Smooth muscle cell (in vitro differentiated cells): ENCODE results near the gene SCUBE1. TPM values are rescaled to one million over a fixed set of nuclear protein-coding genes. Genes with fewer than 3 reads are reported as not detected.
A peak's percentile ranks its signal among the peaks of the same experiment; 100 is the strongest.

Experiments
- DNase-seq: peaks from one replicate; lab custom pipeline; 2025; ENCODE audit not compliant: unreplicated experiment; lab: John Stamatoyannopoulos, UW
- H2AFZ ChIP-seq: fragments of 200-600 bp; sonication (generic); 2 replicates; pipeline ENCODE4 v1.6.0; 2016; ENCODE audit warnings: antibody characterized with exemption, low read depth, mild to moderate bottlenecking
- H3F3A ChIP-seq: fragments of 200-600 bp; sonication (generic); 2 replicates; pipeline ENCODE4 v1.6.0; 2017; ENCODE audit warnings: antibody characterized with exemption, low read depth
- H3K27ac ChIP-seq: fragments of 200-600 bp; sonication (generic); 2 replicates; pipeline ENCODE4 v1.5.1; 2016; ENCODE audit warnings: low read depth, mild to moderate bottlenecking
- H3K27me3 ChIP-seq: fragments of 200-600 bp; sonication (generic); 2 replicates; pipeline ENCODE4 v1.6.1; 2016; ENCODE audit warnings: low read depth, mild to moderate bottlenecking
- H3K36me3 ChIP-seq: fragments of 200-600 bp; sonication (generic); 2 replicates; pipeline ENCODE4 v1.5.1; 2016; ENCODE audit warnings: low read depth
- H3K4me1 ChIP-seq: fragments of 200-600 bp; sonication (generic); 2 replicates; pipeline ENCODE4 v1.5.1; 2016; ENCODE audit warnings: low read depth
- H3K4me2 ChIP-seq: fragments of 200-600 bp; sonication (generic); 2 replicates; pipeline ENCODE4 v1.6.0; 2016; ENCODE audit warnings: mild to moderate bottlenecking
- H3K4me3 ChIP-seq: fragments of 200-600 bp; sonication (generic); 2 replicates; pipeline ENCODE4 v1.5.1; 2016; ENCODE audit warnings: mild to moderate bottlenecking
- H3K79me2 ChIP-seq: fragments of 200-600 bp; sonication (generic); 2 replicates; pipeline ENCODE4 v1.6.0; 2016; ENCODE audit warnings: low read depth, mild to moderate bottlenecking
- H3K9ac ChIP-seq: fragments of 200-600 bp; sonication (generic); 2 replicates; pipeline ENCODE4 v1.6.0; 2016; ENCODE audit warnings: low read depth
- H3K9me3 ChIP-seq: fragments of 200-600 bp; sonication (generic); replicated peaks from 2 replicates; pipeline ENCODE4 v1.5.1; 2016; ENCODE audit warnings: low read depth
- H4K20me1 ChIP-seq: fragments of 200-600 bp; sonication (generic); 2 replicates; pipeline ENCODE4 v1.6.0; 2016; ENCODE audit warnings: low read depth
- CTCF ChIP-seq: fragments of 200-600 bp; sonication (generic); IDR thresholded peaks from 2 replicates; pipeline ENCODE4 v1.5.1; 2017; ENCODE audit warnings: borderline replicate concordance, mild to moderate bottlenecking, antibody characterized with exemption; ENCODE audit not compliant: insufficient read depth, poor library complexity, severe bottlenecking
- WGBS: methylation state at CpG from one replicate; pipeline ENCODE4 v1.1.7; 2016; ENCODE audit warnings: low lambda C conversion rate; 5-methylcytosine and 5-hydroxymethylcytosine counted together
- polyA plus RNA-seq: library from polyadenylated mRNA; unstranded; fragments of >200 nt; fragmentation: Nextera tagmentation; extraction: Ambion mirVana; gene quantifications from 2 replicates; pipeline ENCODE4 v1.2.1, GENCODE V29; 2016
- total RNA-seq: library from RNA; depleted of rRNA; stranded (reverse); fragments of >200 nt; gene quantifications from 2 replicates; pipeline ENCODE4 v1.2.3, GENCODE V29; 2014

Gene SCUBE1
- total and polyA plus RNA-seq, 2 experiments from 2014 or later, result 13.4 to 16.3 TPM

- Histone ChIP-seq H3F3A (no peaks in the 10 kb centered on the region), H3K36me3 (no peaks in the 10 kb centered on the region), H4K20me1 (no peaks in the 10 kb centered on the region), H3K27me3 (no peaks in the 10 kb centered on the region), H3K9ac (peak overlapping the region; percentile 53), H3K4me1 (peaks cover 10% of the 10 kb centered on the region), H3K27ac (no peak overlapping the region), H3K9me3 (no peaks in the 10 kb centered on the region), H2AFZ (no peak overlapping the region), H3K4me3 (no peak overlapping the region), H3K79me2 (no peaks in the 10 kb centered on the region), H3K4me2 (peak overlapping the region; percentile 38)
- 69% methylated on average over 10 of the region's 10 CpGs for WGBS
- TF ChIP-seq CTCF, result no peak
- DNase-seq, result no peak
Measured at GRCh38 chr22:43319661-43320486, 23.3 kb downstream of the SCUBE1 start.

GRCh38 chr22:43317239-43317638, 25.9 kb downstream of the SCUBE1 start:
- Histone ChIP-seq H3K27ac (peak overlapping the region; percentile 73), H3F3A (no peaks in the 10 kb centered on the region)

GRCh38 chr22:43315687-43316217, 27.4 kb downstream of the SCUBE1 start:
- no peak for TF ChIP-seq CTCF
- Histone ChIP-seq H3K79me2 (no peaks in the 10 kb centered on the region), H3K4me2 (no peak overlapping the region), H4K20me1 (no peaks in the 10 kb centered on the region), H3K9me3 (no peaks in the 10 kb centered on the region), H3K9ac (no peak overlapping the region), H3K36me3 (no peaks in the 10 kb centered on the region), H3K4me1 (peaks cover 3% of the 10 kb centered on the region), H3K27ac (no peak overlapping the region), H3F3A (no peaks in the 10 kb centered on the region), H3K4me3 (no peak overlapping the region), H3K27me3 (no peaks in the 10 kb centered on the region), H2AFZ (no peak overlapping the region)
- no peak for DNase-seq
- WGBS, result 55% methylated on average over 9 of the region's 9 CpGs

More at GRCh38 chr22:43317239-43317638, 25.9 kb downstream of the SCUBE1 start:
- Histone ChIP-seq H3K4me2 (peak overlapping the region; percentile 72), H3K79me2 (no peaks in the 10 kb centered on the region), H4K20me1 (no peaks in the 10 kb centered on the region), H3K9ac (peak overlapping the region; percentile 54), H3K9me3 (no peaks in the 10 kb centered on the region), H3K4me3 (no peak overlapping the region), H3K36me3 (no peaks in the 10 kb centered on the region), H3K4me1 (peaks cover 3% of the 10 kb centered on the region), H3K27me3 (no peaks in the 10 kb centered on the region), H2AFZ (no peak overlapping the region)
- WGBS, result 21% methylated on average over 9 of the region's 9 CpGs
- TF ChIP-seq CTCF, result no peak
- DNase-seq, result no peak
